ENCODE measurements around the gene IFNLR1. TPM values are rescaled to one million over a fixed set of nuclear protein-coding genes. Genes with fewer than 3 reads are reported as not detected.

IFNLR1 gene
- total RNA-seq, 4 donors from 2014 or later: 9.1 to 38.2 (median 36.1) TPM

DNA sequence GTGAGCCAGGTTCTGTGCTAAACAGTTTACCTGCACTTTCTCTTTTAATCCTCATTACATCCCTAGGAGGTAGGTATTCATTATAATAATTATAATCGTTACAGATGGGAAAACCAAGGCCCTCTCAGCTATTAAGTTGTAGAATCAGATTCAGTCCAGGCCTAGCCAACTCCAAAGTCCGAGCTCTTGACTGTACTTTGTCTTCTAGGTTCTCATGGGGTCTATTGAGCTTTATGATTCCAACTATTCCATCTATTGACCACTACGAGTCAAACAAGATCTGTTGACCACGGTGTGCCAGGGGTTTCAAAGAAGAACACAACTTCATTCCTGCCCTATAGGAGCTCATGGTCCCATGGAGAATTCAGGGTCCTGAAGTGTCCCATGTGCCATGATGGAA lies 2.0 kb downstream of the IFNLR1 start:
- TF ChIP-seq, protein P1, sequence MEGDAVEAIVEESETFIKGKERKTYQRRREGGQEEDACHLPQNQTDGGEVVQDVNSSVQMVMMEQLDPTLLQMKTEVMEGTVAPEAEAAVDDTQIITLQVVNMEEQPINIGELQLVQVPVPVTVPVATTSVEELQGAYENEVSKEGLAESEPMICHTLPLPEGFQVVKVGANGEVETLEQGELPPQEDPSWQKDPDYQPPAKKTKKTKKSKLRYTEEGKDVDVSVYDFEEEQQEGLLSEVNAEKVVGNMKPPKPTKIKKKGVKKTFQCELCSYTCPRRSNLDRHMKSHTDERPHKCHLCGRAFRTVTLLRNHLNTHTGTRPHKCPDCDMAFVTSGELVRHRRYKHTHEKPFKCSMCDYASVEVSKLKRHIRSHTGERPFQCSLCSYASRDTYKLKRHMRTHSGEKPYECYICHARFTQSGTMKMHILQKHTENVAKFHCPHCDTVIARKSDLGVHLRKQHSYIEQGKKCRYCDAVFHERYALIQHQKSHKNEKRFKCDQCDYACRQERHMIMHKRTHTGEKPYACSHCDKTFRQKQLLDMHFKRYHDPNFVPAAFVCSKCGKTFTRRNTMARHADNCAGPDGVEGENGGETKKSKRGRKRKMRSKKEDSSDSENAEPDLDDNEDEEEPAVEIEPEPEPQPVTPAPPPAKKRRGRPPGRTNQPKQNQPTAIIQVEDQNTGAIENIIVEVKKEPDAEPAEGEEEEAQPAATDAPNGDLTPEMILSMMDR (IDR thresholded peaks at IDR 0.05): no peak
- TF ChIP-seq POLR2A (IDR thresholded peaks at IDR 0.05): no peak
- Histone ChIP-seq H3K4me3 (peak overlapping the region in 2 of 4 donors; percentile 61 to 71), H3K27ac (peak overlapping the region in 2 of 4 donors; percentile 87 to 90), H3K9me3 (no peaks in the 10 kb centered on the region), H3K4me1 (peaks cover 0 to 14% (median 6%) of the 10 kb centered on the region in 4 donors), H3K27me3 (no peaks in the 10 kb centered on the region), H3K36me3 (no peaks in the 10 kb centered on the region)
- peak in 1 of 3 donors; percentile 50 for DNase-seq

DNA sequence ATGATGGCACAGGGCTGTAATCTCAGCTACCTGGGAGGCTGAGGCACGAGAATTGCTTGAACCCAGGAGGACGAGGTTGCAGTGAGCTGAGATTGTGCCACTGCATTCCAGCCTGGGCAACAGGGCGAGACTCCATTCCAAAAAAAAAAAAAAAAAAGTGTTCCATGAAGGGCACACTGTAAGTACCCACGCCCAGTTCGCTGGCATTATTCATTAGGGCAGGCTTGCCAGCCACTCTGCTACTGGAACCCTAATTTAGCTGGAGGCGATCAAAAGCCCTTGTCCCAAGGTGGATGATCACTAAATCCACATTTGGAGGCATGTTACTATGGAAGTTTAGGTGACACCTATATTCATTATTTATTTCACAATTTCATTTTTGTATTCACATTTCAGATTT lies 5.0 kb downstream of the IFNLR1 start:
- Histone ChIP-seq H3K27me3 (no peaks in the 10 kb centered on the region), H3K27ac (no peak overlapping the region), H3K4me1 (peaks cover 0 to 7% (median under 1%) of the 10 kb centered on the region in 4 donors), H3K4me3 (no peak overlapping the region), H3K9me3 (no peaks in the 10 kb centered on the region), H3K36me3 (no peaks in the 10 kb centered on the region)
- peak in 1 of 3 donors; percentile 23 for DNase-seq
- TF ChIP-seq, protein P1 (IDR thresholded peaks at IDR 0.05): no peak
- TF ChIP-seq POLR2A (IDR thresholded peaks at IDR 0.05): no peak

DNA sequence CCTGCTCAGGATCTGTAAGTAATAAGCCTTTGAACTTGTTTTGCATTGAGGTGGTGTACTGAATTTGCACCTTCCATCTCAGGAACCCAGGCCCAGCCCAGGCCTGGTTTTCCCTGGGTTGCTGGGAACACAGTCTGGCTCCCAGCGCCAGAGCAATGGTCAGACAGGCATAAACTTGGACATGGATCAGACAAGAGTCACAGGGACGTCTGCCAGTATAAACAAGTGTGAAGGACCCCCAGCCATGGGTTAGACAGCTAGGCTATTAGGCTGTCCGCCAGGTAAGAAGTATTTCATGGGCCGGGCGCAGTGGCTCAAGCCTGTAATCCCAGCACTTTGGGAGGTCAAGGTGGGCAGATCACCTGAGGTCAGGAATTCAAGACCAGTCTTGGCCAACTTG lies 5.5 kb downstream of the IFNLR1 start:
- no peaks in the 10 kb centered on the region for H3K27me3 ChIP-seq
- H3K4me3 ChIP-seq: no peak overlapping the region
- H3K36me3 ChIP-seq: no peaks in the 10 kb centered on the region
- peaks cover 0 to 7% (median 0%) of the 10 kb centered on the region in 4 donors for H3K4me1 ChIP-seq
- H3K27ac ChIP-seq: no peak overlapping the region
- no peaks in the 10 kb centered on the region for H3K9me3 ChIP-seq
- TF ChIP-seq, protein P1 (IDR thresholded peaks at IDR 0.05): no peak
- DNase-seq: peak in 1 of 3 donors; percentile 34

DNA sequence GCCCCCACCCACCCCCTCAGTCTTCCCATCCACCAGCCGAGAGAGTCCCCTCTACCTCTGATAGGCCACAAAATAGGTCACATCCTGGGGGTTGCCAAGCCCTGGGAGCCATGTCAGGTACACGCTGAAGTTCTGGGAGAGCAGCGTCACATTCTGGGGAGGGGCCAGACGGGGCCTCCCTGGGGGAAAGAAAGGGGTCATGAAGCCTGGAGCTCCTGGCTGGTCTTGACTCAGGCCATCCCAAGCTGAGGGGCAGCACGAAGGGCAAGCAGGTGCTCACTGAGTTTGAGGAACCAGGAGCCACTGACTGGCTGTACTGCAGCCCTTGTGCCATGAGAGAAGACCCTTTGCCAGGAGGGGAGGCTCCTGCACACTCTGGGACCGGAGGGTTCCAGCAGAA lies 6.4 kb downstream of the IFNLR1 start:
- Histone ChIP-seq H3K36me3 (no peaks in the 10 kb centered on the region), H3K4me3 (no peak overlapping the region), H3K9me3 (no peaks in the 10 kb centered on the region), H3K27me3 (no peaks in the 10 kb centered on the region), H3K27ac (no peak overlapping the region), H3K4me1 (peaks cover 0 to 2% (median under 1%) of the 10 kb centered on the region in 4 donors)
- DNase-seq: peak in 1 of 3 donors; percentile 36
- TF ChIP-seq POLR2A (IDR thresholded peaks at IDR 0.05): no peak
- TF ChIP-seq, protein P1 (IDR thresholded peaks at IDR 0.05): no peak

DNA sequence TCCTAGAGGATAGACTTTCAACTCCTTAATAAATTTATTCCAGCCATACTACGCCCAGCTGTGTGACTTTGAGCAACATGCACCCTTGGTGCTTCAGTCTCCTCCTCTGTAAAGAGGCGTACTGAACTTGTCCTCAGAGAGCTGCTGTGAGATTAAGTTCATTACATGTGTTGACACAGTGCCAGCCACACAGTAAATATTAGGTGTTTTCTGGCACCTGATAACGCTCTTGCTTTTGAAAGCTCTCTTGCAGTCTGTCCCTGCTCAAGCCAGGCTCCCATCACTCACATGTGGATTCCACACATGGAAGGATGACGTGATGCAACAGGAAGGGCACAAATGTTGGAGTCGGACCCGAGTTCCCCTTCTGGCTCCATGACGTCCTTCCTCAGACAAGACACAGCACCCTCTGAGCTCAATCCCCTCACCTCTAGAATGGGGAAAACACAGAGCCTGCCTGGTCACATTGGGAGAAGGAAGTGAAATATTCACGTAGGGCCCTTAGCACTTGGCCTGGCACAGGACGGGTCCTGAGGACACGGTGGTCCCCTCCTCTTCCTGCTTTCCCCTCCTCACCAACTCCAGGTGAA lies 7.7 kb downstream of the IFNLR1 start:
- no peak for TF ChIP-seq POLR2A (IDR thresholded peaks at IDR 0.05)
- TF ChIP-seq, protein P1 (IDR thresholded peaks at IDR 0.05): no peak
- DNase-seq: peak in 1 of 3 donors; percentile 26
- H3K27ac ChIP-seq: no peak overlapping the region
- peaks cover 0 to 12% (median 3%) of the 10 kb centered on the region in 4 donors for H3K4me1 ChIP-seq
- H3K27me3 ChIP-seq: no peaks in the 10 kb centered on the region
- no peaks in the 10 kb centered on the region for H3K36me3 ChIP-seq
- H3K9me3 ChIP-seq: no peaks in the 10 kb centered on the region
- H3K4me3 ChIP-seq: no peak overlapping the region

All from Peyer's patch (tissue), 4 donors.